Stimulated activated CD8-positive, alpha-beta memory T cell treated with anti-CD3 and anti-CD28 coated beads, Interleukin-15, amount 100 ng/mL, for 24 hours (primary cell): ENCODE measurements around the gene IL34.
"Not testable (repeated sequence)": the region's sequence is repeated elsewhere in the genome, so short reads cannot be mapped to it uniquely, and the experiment has no call there.

Source experiments
- DNase-seq: peaks from one replicate; pipeline ENCODE4 v3.0.0-alpha.2; 2020; ENCODE audit warnings: low read depth

Gene IL34

GRCh38 chr16:70658921-70659320 is 12.6 kb downstream of the IL34 start:
- no peak for DNase-seq

GRCh38 chr16:70659546-70659945 is 13.2 kb downstream of the IL34 start:
- DNase-seq = no peak

GRCh38 chr16:70659953-70660671 is 13.8 kb downstream of the IL34 start:
- no peak for DNase-seq

GRCh38 chr16:70660672-70661350 is 14.5 kb downstream of the IL34 start:
- DNase-seq = no peak

- DNase-seq = no peak
These were observed 15.2 kb downstream of the IL34 start for GRCh38 chr16:70661534-70661917.

GRCh38 chr16:70661918-70662641 is 15.7 kb downstream of the IL34 start:
- DNase-seq = no peak

- DNase-seq = no peak
These were observed 16.7 kb downstream of the IL34 start for GRCh38 chr16:70662991-70663523.

GRCh38 chr16:70663524-70664324 is 17.4 kb downstream of the IL34 start:
- DNase-seq = no peak

- DNase-seq = no peak
These were observed 18.2 kb downstream of the IL34 start for GRCh38 chr16:70664325-70665112.

GRCh38 chr16:70665113-70665694 is 18.8 kb downstream of the IL34 start:
- no peak for DNase-seq

- DNase-seq = no peak
These were observed 19.7 kb downstream of the IL34 start for GRCh38 chr16:70665806-70666735.

GRCh38 chr16:70670175-70670574 is 23.8 kb downstream of the IL34 start:
- DNase-seq = no peak

GRCh38 chr16:70670938-70671337 is 24.6 kb downstream of the IL34 start:
- DNase-seq = not testable (repeated sequence)

GRCh38 chr16:70674221-70675014 is 28.1 kb downstream of the IL34 start:
- no peak for DNase-seq

- no peak for DNase-seq
These were observed 29.6 kb downstream of the IL34 start for GRCh38 chr16:70675851-70676513.

- DNase-seq = no peak
These were observed 30.5 kb downstream of the IL34 start for GRCh38 chr16:70676675-70677498.

GRCh38 chr16:70677499-70678120 is 31.3 kb downstream of the IL34 start:
- DNase-seq = no peak
